DOHH2 (cell line): ENCODE results near the gene RHBDF2.

ENCODE experiments used
- H3F3A ChIP-seq: fragments of 200-600 bp; sonication (generic), shearing (Covaris generic); 2 replicates; pipeline ENCODE4 v1.6.0; 2016; ENCODE audit warnings: antibody characterized with exemption, mild to moderate bottlenecking; ENCODE audit not compliant: control insufficient read depth, insufficient read depth
- H3K27ac ChIP-seq: fragments of 200-600 bp; sonication (generic); 2 replicates; pipeline ENCODE4 v1.5.1; 2014; ENCODE audit warnings: low read depth, mild to moderate bottlenecking, low read length, moderate library complexity
- H3K27me3 ChIP-seq: fragments of 200-600 bp; sonication (generic); 2 replicates; pipeline ENCODE4 v1.6.1; 2014; ENCODE audit warnings: mild to moderate bottlenecking, low read length, mixed read lengths; ENCODE audit not compliant: control insufficient read depth
- H3K36me3 ChIP-seq: fragments of 200-600 bp; sonication (generic); 2 replicates; pipeline ENCODE4 v1.6.1; 2014; ENCODE audit warnings: mild to moderate bottlenecking, low read length, moderate library complexity, mixed read lengths; ENCODE audit not compliant: control insufficient read depth
- H3K4me1 ChIP-seq: fragments of 200-600 bp; sonication (generic); 2 replicates; pipeline ENCODE4 v1.6.1; 2014; ENCODE audit warnings: mild to moderate bottlenecking, low read length, mixed read lengths; ENCODE audit not compliant: control insufficient read depth
- H3K4me2 ChIP-seq: fragments of 200-600 bp; sonication (generic); 2 replicates; pipeline ENCODE4 v1.6.0; 2014; ENCODE audit warnings: mild to moderate bottlenecking, low read length, moderate library complexity
- H3K4me3 ChIP-seq: fragments of 200-600 bp; sonication (generic); 2 replicates; pipeline ENCODE4 v1.5.1; 2014; ENCODE audit warnings: mild to moderate bottlenecking, low read length, mixed read lengths
- H3K79me2 ChIP-seq: fragments of 200-600 bp; sonication (generic); 2 replicates; pipeline ENCODE4 v1.6.1; 2014; ENCODE audit warnings: mild to moderate bottlenecking, low read length, mixed read lengths; ENCODE audit not compliant: control insufficient read depth
- H3K9me2 ChIP-seq: fragments of 200-600 bp; sonication (generic); replicated peaks from 2 replicates; pipeline ENCODE4 v1.6.1; 2014; ENCODE audit warnings: mild to moderate bottlenecking, low read length, mixed read lengths; ENCODE audit not compliant: control insufficient read depth
- H3K9me3 ChIP-seq: fragments of 200-600 bp; sonication (generic); 2 replicates; pipeline ENCODE4 v1.6.1; 2014; ENCODE audit warnings: antibody characterized with exemption, low read length, mixed read lengths; ENCODE audit not compliant: control insufficient read depth, insufficient read depth
- H4K20me1 ChIP-seq: fragments of 200-600 bp; sonication (generic); 2 replicates; pipeline ENCODE4 v1.6.0; 2014; ENCODE audit warnings: low read depth, mild to moderate bottlenecking, antibody characterized with exemption, low read length, moderate library complexity; ENCODE audit not compliant: control insufficient read depth, insufficient read depth
- CTCF ChIP-seq: fragments of 200-600 bp; sonication (generic); IDR thresholded peaks from one replicate; pipeline ENCODE4 v1.5.1; 2014; ENCODE audit warnings: antibody characterized with exemption, mild to moderate bottlenecking, low read depth, low read length; ENCODE audit not compliant: poor library complexity, severe bottlenecking
- EZH2phosphoT487 ChIP-seq: fragments of 200-600 bp; sonication (generic); IDR thresholded peaks from 2 replicates; pipeline ENCODE4 v1.6.1; 2017; ENCODE audit warnings: borderline replicate concordance, mild to moderate bottlenecking, antibody characterized with exemption, low read length, moderate library complexity, mixed read lengths

The RHBDF2 gene

GRCh38 chr17:76504117-76504516, 2.9 kb upstream of the RHBDF2 start:
- no peak overlapping the region for H3K4me2 ChIP-seq

GRCh38 chr17:76502341-76503211, 1.4 kb upstream of the RHBDF2 start:
- H3K79me2 ChIP-seq: peaks cover 36% of the 10 kb centered on the region
- H3F3A ChIP-seq: peaks cover 3% of the 10 kb centered on the region; the same call in 1 of the 2 replicates
- H3K36me3 ChIP-seq: peaks cover 22% of the 10 kb centered on the region
- H4K20me1 ChIP-seq: no peaks in the 10 kb centered on the region
- no peak overlapping the region for H3K27ac ChIP-seq
- H3K4me1 ChIP-seq: peaks cover 62% of the 10 kb centered on the region
- no peaks in the 10 kb centered on the region for H3K9me2 ChIP-seq
- no peak overlapping the region for H3K4me2 ChIP-seq
- no peaks in the 10 kb centered on the region for H3K9me3 ChIP-seq
- H3K27me3 ChIP-seq: no peaks in the 10 kb centered on the region
- TF ChIP-seq EZH2phosphoT487: no peak
- no peak for TF ChIP-seq CTCF
- no peak overlapping the region for H3K4me3 ChIP-seq

More at GRCh38 chr17:76504117-76504516, 2.9 kb upstream of the RHBDF2 start:
- no peak overlapping the region for H3K4me3 ChIP-seq
- no peaks in the 10 kb centered on the region for H3K9me2 ChIP-seq
- H3K9me3 ChIP-seq: no peaks in the 10 kb centered on the region
- H3K27ac ChIP-seq: no peak overlapping the region
- peaks cover 3% of the 10 kb centered on the region; the same call in 1 of the 2 replicates for H3F3A ChIP-seq
- peaks cover 9% of the 10 kb centered on the region for H3K36me3 ChIP-seq
- H3K4me1 ChIP-seq: peaks cover 47% of the 10 kb centered on the region
- no peaks in the 10 kb centered on the region for H4K20me1 ChIP-seq
- peaks cover 20% of the 10 kb centered on the region for H3K79me2 ChIP-seq
- TF ChIP-seq EZH2phosphoT487: no peak
- no peak for TF ChIP-seq CTCF
- H3K27me3 ChIP-seq: no peaks in the 10 kb centered on the region

GRCh38 chr17:76501827-76502307, 644 bp upstream of the RHBDF2 start:
- peak overlapping the region; percentile 59 for H3K4me2 ChIP-seq
- H3F3A ChIP-seq: peaks cover 3% of the 10 kb centered on the region; the same call in 1 of the 2 replicates
- H3K9me3 ChIP-seq: no peaks in the 10 kb centered on the region
- peaks cover 42% of the 10 kb centered on the region for H3K79me2 ChIP-seq
- no peaks in the 10 kb centered on the region for H3K9me2 ChIP-seq
- no peaks in the 10 kb centered on the region for H3K27me3 ChIP-seq
- H4K20me1 ChIP-seq: no peaks in the 10 kb centered on the region
- peak overlapping the region; percentile 95 for H3K4me3 ChIP-seq
- peaks cover 25% of the 10 kb centered on the region for H3K36me3 ChIP-seq
- peaks cover 66% of the 10 kb centered on the region for H3K4me1 ChIP-seq
- TF ChIP-seq CTCF (no peak), EZH2phosphoT487 (no peak)
- H3K27ac ChIP-seq: no peak overlapping the region
